ENCODE measurements around the gene GGTLC1. TPM values are rescaled to one million over a fixed set of nuclear protein-coding genes. Genes with fewer than 3 reads are reported as not detected.

GGTLC1 gene
- total RNA-seq, 1 experiment from 2014 or later, result not detected

DNA sequence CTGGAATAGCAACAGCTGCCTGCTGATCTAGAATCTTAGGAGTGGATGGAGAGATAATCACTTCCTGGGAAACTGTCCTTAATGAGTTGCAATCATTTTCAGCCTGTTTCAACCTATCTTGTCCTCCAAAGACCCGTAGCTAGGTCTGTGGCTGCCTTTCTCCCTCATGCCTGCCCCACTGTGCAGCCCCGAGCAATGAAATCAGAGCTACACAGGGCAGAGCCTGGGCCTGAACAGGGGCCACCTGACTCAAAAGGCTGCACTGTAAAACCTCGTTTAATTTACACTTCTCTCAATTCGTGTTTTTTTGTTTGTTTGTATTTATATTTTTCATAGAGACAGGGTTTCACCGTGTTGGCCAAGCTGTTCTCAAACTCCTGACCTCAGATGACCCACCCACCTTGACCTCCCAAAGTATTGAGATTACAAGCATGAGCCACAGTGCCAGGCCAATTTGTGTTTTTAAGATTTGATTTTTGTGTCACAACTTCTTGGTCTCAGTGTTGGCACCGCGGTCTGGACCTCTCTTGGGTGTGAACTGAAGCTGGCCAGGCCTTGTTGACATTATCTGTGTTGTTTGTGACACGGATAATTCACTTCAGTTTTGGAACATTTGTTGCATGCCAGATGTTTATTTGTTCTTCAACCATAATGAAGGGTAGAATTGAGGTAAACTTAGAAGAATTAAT is 21.5 kb downstream of the GGTLC1 start:
- POLR2A ChIA-PET, result no interaction called here
- ATAC-seq, result no peak
- no peaks in the 10 kb centered on the region for H4K20me1 ChIP-seq (ENCODE audit: insufficient read depth)

More for the DNA sequence above, 21.5 kb downstream of the GGTLC1 start:
- intact Hi-C loops (cut with micrococcal nuclease), result no loop called here
- Histone ChIP-seq H2AFZ (ENCODE audit: low read depth, low read length, poor library complexity, severe bottlenecking) (no peak overlapping the region), H3K27ac (ENCODE audit: low read depth, low read length) (no peak overlapping the region), H3K79me2 (ENCODE audit: insufficient read depth, low read length) (no peaks in the 10 kb centered on the region), H3K9me3 (ENCODE audit: control insufficient read depth in 1 of 2, insufficient read depth in 1 of 2, low read depth in 1 of 2, low read length in 2 of 2) (peaks cover 5 to 7% of the 10 kb centered on the region in 2 experiments; a peak in 1 of 4 replicates), H3K9me2 (ENCODE audit: insufficient read depth) (no peaks in the 10 kb centered on the region), H3K36me3 (ENCODE audit: control insufficient read depth in 1 of 2, insufficient read depth in 2 of 2, low read length in 2 of 2) (no peaks in the 10 kb centered on the region), H3K4me2 (ENCODE audit: low read length) (no peak overlapping the region), H3K4me3 (replicated peaks in 1 of 2; ENCODE audit: low read depth in 1 of 2, low read length in 2 of 2) (no peak overlapping the region), H3K4me1 (ENCODE audit: control insufficient read depth in 1 of 2, insufficient read depth in 2 of 2, low read length in 2 of 2) (no peaks in the 10 kb centered on the region), H3K9ac (ENCODE audit: low read length) (no peak overlapping the region), H3K27me3 (ENCODE audit: insufficient read depth, low read length) (no peaks in the 10 kb centered on the region)
- TF ChIP-seq TCF7L2 (IDR thresholded peaks at IDR 0.05; ENCODE audit: borderline replicate concordance, extremely low read depth, insufficient read depth, insufficient read length) (no peak), CBX3 (IDR thresholded peaks at IDR 0.05; ENCODE audit: low read depth) (no peak), YY1 (IDR thresholded peaks at IDR 0.05; ENCODE audit: extremely low read depth, insufficient replicate concordance, low read depth, low read length) (no peak), ZNF274 (IDR thresholded peaks at IDR 0.05; ENCODE audit: low read depth, low read length) (no peak), FOSL1 (IDR thresholded peaks at IDR 0.05; ENCODE audit: low read depth) (no peak), SRF (IDR thresholded peaks at IDR 0.05; ENCODE audit: low read depth) (no peak), JUND (IDR thresholded peaks at IDR 0.05) (no peak), EZH2 (IDR thresholded peaks at IDR 0.05) (no peak), ZFX (IDR thresholded peaks at IDR 0.05) (no peak)
- TF ChIP-seq, protein P1, sequence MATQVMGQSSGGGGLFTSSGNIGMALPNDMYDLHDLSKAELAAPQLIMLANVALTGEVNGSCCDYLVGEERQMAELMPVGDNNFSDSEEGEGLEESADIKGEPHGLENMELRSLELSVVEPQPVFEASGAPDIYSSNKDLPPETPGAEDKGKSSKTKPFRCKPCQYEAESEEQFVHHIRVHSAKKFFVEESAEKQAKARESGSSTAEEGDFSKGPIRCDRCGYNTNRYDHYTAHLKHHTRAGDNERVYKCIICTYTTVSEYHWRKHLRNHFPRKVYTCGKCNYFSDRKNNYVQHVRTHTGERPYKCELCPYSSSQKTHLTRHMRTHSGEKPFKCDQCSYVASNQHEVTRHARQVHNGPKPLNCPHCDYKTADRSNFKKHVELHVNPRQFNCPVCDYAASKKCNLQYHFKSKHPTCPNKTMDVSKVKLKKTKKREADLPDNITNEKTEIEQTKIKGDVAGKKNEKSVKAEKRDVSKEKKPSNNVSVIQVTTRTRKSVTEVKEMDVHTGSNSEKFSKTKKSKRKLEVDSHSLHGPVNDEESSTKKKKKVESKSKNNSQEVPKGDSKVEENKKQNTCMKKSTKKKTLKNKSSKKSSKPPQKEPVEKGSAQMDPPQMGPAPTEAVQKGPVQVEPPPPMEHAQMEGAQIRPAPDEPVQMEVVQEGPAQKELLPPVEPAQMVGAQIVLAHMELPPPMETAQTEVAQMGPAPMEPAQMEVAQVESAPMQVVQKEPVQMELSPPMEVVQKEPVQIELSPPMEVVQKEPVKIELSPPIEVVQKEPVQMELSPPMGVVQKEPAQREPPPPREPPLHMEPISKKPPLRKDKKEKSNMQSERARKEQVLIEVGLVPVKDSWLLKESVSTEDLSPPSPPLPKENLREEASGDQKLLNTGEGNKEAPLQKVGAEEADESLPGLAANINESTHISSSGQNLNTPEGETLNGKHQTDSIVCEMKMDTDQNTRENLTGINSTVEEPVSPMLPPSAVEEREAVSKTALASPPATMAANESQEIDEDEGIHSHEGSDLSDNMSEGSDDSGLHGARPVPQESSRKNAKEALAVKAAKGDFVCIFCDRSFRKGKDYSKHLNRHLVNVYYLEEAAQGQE (IDR thresholded peaks at IDR 0.05; ENCODE audit: low read depth), result no peak
- ChIA-PET CTCF (no interaction called here), RAD21 (ENCODE audit: low non-redundant PET in 1 of 2, low total read pairs in 2 of 2, uncharacterized antibody in 2 of 2, unreplicated experiment in 2 of 2) (no interaction called here)
- no peak for DNase-seq (ENCODE audit: low read depth, low spot score)
- BruUV-seq (replicated peaks), result no TSS peak
